Gastroesophageal sphincter (tissue), 3 donors: ENCODE data around the gene COL5A2.

Experiments
- POLR2A ChIP-seq, 2 donors: fragments of 450-650 bp; IDR thresholded peaks; one replicate each; pipeline ENCODE4 v1.6.1; 2017; ENCODE audit warnings: antibody characterized with exemption in 2 of 2, mild to moderate bottlenecking in 2 of 2, moderate library complexity in 1 of 2
- TF ChIP-seq, protein P1 (sequence below), 4 experiments: fragments of 200-600 bp in 2 of 4; fragments of 450-650 bp in 2 of 4; sonication (generic) in 1 of 4; IDR thresholded peaks; one replicate each; pipeline ENCODE4 v1.5.1; 2017 to 2019; ENCODE audit warnings: antibody characterized with exemption in 4 of 4, mild to moderate bottlenecking in 2 of 4, moderate library complexity in 2 of 4

- no peak for TF ChIP-seq POLR2A (IDR thresholded peaks at IDR 0.05)
- TF ChIP-seq, protein P1, sequence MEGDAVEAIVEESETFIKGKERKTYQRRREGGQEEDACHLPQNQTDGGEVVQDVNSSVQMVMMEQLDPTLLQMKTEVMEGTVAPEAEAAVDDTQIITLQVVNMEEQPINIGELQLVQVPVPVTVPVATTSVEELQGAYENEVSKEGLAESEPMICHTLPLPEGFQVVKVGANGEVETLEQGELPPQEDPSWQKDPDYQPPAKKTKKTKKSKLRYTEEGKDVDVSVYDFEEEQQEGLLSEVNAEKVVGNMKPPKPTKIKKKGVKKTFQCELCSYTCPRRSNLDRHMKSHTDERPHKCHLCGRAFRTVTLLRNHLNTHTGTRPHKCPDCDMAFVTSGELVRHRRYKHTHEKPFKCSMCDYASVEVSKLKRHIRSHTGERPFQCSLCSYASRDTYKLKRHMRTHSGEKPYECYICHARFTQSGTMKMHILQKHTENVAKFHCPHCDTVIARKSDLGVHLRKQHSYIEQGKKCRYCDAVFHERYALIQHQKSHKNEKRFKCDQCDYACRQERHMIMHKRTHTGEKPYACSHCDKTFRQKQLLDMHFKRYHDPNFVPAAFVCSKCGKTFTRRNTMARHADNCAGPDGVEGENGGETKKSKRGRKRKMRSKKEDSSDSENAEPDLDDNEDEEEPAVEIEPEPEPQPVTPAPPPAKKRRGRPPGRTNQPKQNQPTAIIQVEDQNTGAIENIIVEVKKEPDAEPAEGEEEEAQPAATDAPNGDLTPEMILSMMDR (IDR thresholded peaks at IDR 0.05): no peak
These were observed 186.3 kb downstream of the COL5A2 start for GRCh38 chr2:188993247-188993646.
